GM08714 (cell line): ENCODE measurements around the gene RNF5.

ENCODE experiments used
- H3K4me3 ChIP-seq: fragments of 200-500 bp; sonication (Bioruptor generic); 2 replicates; pipeline ENCODE4 v1.5.1; 2014; ENCODE audit warnings: mild to moderate bottlenecking, low read length, inconsistent platforms
- ZNF274 ChIP-seq: IDR thresholded peaks from 2 replicates; pipeline ENCODE4 v1.6.1; 2012; ENCODE audit warnings: mild to moderate bottlenecking, low read depth, low read length

Gene RNF5

DNA sequence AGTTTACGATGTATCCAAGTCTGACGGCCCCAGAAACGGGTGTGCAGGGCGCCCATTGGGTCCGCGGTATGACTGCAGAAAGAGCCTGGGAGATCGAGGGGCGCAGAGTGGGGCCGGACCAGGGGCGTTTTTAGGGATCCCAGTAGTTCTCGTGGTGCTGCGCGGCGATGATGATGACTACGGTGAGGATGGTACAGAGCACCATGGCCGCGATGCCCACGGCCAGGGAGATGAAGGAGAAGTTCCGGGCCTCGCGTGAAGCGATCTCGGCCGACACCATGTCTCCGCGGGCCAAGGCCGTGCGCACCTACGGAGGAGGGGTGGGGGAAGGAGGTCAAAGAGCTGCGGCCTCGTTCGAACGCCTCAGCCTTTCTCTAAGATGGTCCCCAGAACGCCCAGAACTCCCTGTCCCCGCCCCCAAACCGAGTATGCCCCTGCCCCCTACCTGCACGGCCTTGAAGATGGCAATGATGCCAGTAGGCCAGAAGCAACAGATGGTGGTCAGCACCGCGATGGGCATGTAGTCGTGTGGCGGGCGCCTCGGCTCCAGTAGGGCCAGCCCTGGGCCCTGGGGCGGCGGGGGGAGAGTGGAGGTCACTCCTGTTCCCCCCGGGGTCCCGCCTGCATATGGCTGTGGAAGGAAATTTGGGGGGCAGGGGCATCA, 29.0 kb upstream of the RNF5 start:
- no peak overlapping the region for H3K4me3 ChIP-seq
- TF ChIP-seq ZNF274, result no peak

GRCh38 chr6:32149932-32150870, 28.0 kb upstream of the RNF5 start:
- H3K4me3 ChIP-seq, result no peak overlapping the region
- TF ChIP-seq ZNF274, result no peak

GRCh38 chr6:32151181-32151862, 26.9 kb upstream of the RNF5 start:
- no peak for TF ChIP-seq ZNF274
- no peak overlapping the region for H3K4me3 ChIP-seq

DNA sequence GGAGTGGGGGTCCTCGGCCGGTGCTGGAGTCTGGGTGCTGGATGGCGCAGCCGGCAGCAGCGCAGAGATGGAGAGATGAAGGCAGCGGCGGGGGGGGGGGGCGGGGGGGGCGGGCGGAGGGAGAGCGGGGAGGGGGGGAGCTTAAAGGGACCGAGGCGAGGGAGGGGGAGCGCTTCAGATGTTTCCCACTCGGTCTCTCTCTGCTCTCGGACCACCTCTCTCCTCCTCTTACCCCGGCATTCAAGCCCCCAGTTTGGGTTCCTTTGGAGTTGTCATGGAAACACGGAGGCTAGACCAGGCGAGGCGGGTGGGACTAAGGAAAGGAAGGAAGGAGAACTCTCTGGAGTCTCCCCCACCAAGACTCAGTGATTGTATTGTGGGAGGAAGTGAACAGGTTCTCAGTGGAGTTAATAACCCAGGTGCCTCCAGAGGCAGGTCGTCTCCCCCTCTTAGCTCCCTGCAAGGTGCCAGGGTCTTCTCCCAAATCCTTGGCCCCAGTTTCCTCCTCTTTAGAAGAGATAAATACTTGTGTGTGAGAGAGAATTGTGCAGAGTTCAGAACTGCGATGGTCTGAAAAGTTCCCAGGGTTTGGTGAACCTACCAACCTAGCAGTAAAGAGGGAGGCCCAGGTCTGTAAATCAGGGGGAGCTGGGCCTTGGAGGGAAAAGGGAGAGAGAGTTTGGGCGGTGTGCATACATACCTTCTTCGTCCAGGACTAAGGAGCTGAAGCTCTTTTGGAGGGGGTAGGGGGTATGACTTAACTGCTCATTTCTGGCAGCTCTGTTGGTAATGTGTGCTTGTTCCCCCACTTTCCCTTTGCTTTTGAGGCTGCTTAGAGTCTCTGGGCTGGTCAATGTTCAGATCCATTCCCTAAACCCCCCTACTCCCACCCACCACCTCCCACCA, 26.1 kb upstream of the RNF5 start, which contains the start of gene PRRT1:
Gene PRRT1 (minus strand): TSS at position 77 of the 906 bp plus-strand sequence. CDS start 112 bp downstream, outside the sequence.
- no peak within 1 kb of the TSS for H3K4me3 ChIP-seq
- TF ChIP-seq ZNF274, result no peak

- H3K4me3 ChIP-seq, result no peak overlapping the region
- TF ChIP-seq ZNF274, result no peak
Observed at GRCh38 chr6:32152769-32153563, 25.2 kb upstream of the RNF5 start.

DNA sequence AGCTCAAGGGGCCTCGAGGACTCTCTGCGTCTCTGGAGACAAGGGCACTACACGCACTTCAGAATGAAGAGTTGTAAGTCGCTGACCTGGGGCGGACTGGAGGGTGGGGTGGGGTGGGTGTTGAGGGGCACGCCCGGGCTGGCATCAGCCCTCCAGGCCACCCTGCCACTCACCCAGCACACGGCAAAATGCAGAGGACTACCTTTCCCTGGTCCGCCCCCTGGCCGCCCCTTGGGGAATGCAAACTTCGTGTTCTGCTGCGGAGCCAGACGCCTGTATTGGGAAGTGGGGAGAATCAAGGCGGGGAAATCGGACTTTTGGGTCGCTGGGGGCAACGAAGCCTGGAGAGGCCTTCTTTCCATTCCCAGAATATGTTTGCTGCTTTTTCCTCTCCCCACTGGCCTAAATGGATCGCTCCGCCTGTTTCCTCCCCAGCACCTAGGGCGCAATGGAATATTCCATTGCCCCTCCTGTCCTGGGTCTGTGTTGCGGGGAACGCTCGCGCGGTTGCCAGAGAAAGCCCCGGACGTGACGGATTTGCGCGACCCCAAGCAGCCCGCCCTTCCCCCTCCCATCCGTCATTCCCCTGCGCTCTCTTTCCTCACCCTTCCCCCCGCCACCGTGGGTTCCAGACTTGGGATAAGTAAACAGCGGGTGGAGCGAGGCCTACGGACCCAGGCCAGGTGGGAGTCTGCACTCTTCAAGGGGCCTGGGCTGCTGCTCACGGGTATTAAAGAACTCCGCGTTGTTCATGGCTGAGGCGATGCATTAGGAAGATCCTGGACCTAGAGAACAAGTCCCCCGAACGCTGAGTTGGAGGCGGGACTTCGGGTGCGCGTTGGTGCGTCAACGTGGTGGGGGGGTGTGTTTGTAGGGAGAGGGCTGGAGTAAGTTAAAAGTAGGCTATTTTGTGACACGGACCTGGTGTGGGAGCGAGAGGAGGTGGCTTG, 24.4 kb upstream of the RNF5 start, which contains the start of gene PPT2:
Gene PPT2 (plus strand): TSS at position 578 of the 950 bp plus-strand sequence. CDS start 454 bp downstream, outside the sequence.
- peak within 1 kb of the TSS; percentile 65 for H3K4me3 ChIP-seq
- no peak for TF ChIP-seq ZNF274

DNA sequence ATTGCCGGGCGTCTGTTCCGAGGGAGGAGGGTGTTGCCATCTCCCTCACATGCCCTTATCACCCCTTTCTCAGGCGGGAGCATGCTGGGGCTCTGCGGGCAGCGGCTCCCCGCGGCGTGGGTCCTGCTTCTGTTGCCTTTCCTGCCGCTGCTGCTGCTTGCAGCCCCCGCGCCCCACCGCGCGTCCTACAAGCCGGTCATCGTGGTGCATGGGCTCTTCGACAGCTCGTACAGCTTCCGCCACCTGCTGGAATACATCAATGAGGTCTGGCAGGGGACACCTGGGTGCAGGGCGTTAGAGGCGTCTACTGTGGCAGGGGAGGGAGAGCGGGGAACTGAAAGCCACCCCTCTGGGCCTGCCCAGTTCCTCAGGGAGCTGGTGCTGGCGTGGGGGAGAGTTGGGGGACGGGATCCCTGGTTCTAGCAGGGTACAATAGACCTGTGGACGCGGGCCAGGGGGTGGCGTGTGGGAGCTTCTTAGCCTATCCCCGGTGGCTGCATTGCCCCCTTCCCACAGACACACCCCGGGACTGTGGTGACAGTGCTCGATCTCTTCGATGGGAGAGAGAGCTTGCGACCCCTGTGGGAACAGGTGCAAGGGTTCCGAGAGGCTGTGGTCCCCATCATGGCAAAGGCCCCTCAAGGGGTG, 23.6 kb upstream of the RNF5 start:
- no peak for TF ChIP-seq ZNF274
- peak overlapping the region; percentile 65 for H3K4me3 ChIP-seq

- TF ChIP-seq ZNF274, result no peak
- H3K4me3 ChIP-seq, result no peak overlapping the region
Observed at GRCh38 chr6:32156891-32157290, 21.3 kb upstream of the RNF5 start.

DNA sequence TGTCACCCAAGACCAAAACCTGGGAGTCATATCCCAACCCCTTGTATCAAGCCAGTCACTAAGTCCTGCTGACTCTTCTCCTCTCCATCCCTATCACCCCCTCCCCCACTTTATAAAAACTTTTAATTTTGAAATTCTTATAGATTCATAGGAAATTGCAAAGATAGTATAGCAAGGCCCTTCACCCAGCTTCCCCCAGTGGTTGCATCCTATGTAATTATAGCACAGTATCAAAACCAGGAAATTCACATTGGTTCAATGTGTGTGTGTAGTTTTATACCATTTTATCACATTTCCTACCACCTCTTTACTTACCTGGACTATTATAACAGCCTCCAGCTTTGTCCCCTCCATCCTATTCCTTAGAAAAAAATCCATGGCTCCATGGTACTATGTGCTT, 20.2 kb upstream of the RNF5 start:
- no peak overlapping the region for H3K4me3 ChIP-seq

GRCh38 chr6:32163559-32164258, 14.5 kb upstream of the RNF5 start:
- no peak for TF ChIP-seq ZNF274
- H3K4me3 ChIP-seq, result no peak overlapping the region

More for the DNA sequence above, 20.2 kb upstream of the RNF5 start:
- no peak for TF ChIP-seq ZNF274
